Measurements from ENCODE around the gene CHPF. TPM values are rescaled to one million over a fixed set of nuclear protein-coding genes. Genes with fewer than 3 reads are reported as not detected.

The CHPF gene
- total and polyA plus RNA-seq, 2 donors, result 48.6 to 56.9 TPM

- no peaks in the 10 kb centered on the region for H3K4me1 ChIP-seq (ENCODE audit: insufficient read depth)
- H3K36me3 ChIP-seq (ENCODE audit: insufficient read depth), result no peaks in the 10 kb centered on the region
- no peak for DNase-seq (ENCODE audit: extremely low spot score)
- H3K4me3 ChIP-seq (ENCODE audit: low read depth, low read length), result no peak overlapping the region
- H3K27ac ChIP-seq (ENCODE audit: low read depth), result no peak overlapping the region
These were observed 41.0 kb downstream of the CHPF start for GRCh38 chr2:219502618-219503017.

DNA sequence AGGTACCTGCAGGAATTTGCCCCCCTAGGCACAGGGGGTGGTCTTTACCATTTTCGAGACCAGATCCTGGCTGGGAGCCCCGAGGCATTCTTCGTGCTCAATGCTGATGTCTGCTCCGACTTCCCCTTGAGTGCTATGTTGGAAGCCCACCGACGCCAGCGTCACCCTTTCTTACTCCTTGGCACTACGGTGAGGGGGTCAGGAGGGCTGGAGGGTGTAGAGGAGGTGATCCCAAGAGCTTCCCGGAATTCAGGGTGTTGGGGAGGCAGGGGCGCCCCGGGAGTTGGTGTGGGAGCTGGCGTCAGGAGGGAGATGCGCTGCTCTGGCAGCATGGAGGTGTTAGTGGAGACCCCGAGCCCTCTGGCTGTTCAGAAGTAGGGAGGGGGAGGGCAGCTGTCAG lies 41.8 kb downstream of the CHPF start:
- H3K4me3 ChIP-seq (ENCODE audit: low read depth, low read length), result no peak overlapping the region
- DNase-seq (ENCODE audit: extremely low spot score), result no peak
- H3K4me1 ChIP-seq (ENCODE audit: insufficient read depth), result no peaks in the 10 kb centered on the region
- H3K27ac ChIP-seq (ENCODE audit: low read depth), result no peak overlapping the region
- H3K36me3 ChIP-seq (ENCODE audit: insufficient read depth), result no peaks in the 10 kb centered on the region
- WGBS, result 90% methylated on average over 14 of the region's 14 CpGs

- WGBS, result 84% methylated on average over 2 of the region's 2 CpGs
- DNase-seq (ENCODE audit: extremely low spot score), result no peak
- Histone ChIP-seq H3K4me3 (ENCODE audit: low read depth, low read length) (no peak overlapping the region), H3K36me3 (ENCODE audit: insufficient read depth) (no peaks in the 10 kb centered on the region), H3K27ac (ENCODE audit: low read depth) (no peak overlapping the region), H3K4me1 (ENCODE audit: insufficient read depth) (no peaks in the 10 kb centered on the region)
These were observed 43.5 kb downstream of the CHPF start for GRCh38 chr2:219500135-219500534.

DNA sequence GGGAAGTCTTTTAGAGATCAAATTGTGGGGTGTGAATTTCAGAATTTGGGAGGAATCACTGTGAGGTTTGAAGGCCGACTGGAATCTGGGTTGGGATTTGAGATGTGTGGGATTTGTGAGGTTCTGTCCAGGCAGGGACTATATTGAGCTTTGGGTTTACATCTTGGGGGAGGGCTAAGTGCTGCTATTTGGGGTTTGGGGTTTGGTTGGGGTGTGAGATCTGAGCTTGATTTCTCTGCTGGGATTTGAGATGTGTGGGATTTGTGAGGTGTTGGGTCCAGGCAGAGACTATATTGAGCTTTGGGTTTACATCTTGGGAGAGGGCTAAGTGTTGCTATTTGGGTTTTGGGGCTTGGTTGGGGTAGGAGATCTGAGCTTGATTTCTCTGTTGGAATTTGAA lies 44.1 kb downstream of the CHPF start:
- no peaks in the 10 kb centered on the region for H3K4me1 ChIP-seq (ENCODE audit: insufficient read depth)

GRCh38 chr2:219499058-219499307 lies 44.6 kb downstream of the CHPF start:
- WGBS, result 1% methylated on average over 3 of the region's 3 CpGs
- no peaks in the 10 kb centered on the region for H3K4me1 ChIP-seq (ENCODE audit: insufficient read depth)
- no peak overlapping the region for H3K27ac ChIP-seq (ENCODE audit: low read depth)
- H3K4me3 ChIP-seq (ENCODE audit: low read depth, low read length), result peak overlapping the region; percentile 70
- no peak for DNase-seq (ENCODE audit: extremely low spot score)
- H3K36me3 ChIP-seq (ENCODE audit: insufficient read depth), result no peaks in the 10 kb centered on the region

More for the DNA sequence above, 44.1 kb downstream of the CHPF start:
- Histone ChIP-seq H3K4me3 (ENCODE audit: low read depth, low read length) (no peak overlapping the region), H3K27ac (ENCODE audit: low read depth) (no peak overlapping the region), H3K36me3 (ENCODE audit: insufficient read depth) (no peaks in the 10 kb centered on the region)
- 54% methylated on average over 1 of the region's 1 CpG for WGBS
- DNase-seq (ENCODE audit: extremely low spot score), result no peak

- H3K27ac ChIP-seq (ENCODE audit: low read depth), result peak within 1 kb of the TSS; percentile 83
- no peaks in the 10 kb centered on the region for H3K36me3 ChIP-seq (ENCODE audit: insufficient read depth)
- H3K4me1 ChIP-seq (ENCODE audit: insufficient read depth), result no peaks in the 10 kb centered on the region
- WGBS, result under 1% methylated on average over 49 of the region's 49 CpGs
- DNase-seq (ENCODE audit: extremely low spot score), result peak; percentile 98
- peak within 1 kb of the TSS; percentile 70 for H3K4me3 ChIP-seq (ENCODE audit: low read depth, low read length)
These were observed 45.1 kb downstream of the CHPF start, which contains the start of gene GMPPA for GRCh38 chr2:219498280-219499057. Gene GMPPA, plus strand, starts transcription at chr2:219498891. Its CDS starts 1,085 bp downstream, at chr2:219499976.

DNA sequence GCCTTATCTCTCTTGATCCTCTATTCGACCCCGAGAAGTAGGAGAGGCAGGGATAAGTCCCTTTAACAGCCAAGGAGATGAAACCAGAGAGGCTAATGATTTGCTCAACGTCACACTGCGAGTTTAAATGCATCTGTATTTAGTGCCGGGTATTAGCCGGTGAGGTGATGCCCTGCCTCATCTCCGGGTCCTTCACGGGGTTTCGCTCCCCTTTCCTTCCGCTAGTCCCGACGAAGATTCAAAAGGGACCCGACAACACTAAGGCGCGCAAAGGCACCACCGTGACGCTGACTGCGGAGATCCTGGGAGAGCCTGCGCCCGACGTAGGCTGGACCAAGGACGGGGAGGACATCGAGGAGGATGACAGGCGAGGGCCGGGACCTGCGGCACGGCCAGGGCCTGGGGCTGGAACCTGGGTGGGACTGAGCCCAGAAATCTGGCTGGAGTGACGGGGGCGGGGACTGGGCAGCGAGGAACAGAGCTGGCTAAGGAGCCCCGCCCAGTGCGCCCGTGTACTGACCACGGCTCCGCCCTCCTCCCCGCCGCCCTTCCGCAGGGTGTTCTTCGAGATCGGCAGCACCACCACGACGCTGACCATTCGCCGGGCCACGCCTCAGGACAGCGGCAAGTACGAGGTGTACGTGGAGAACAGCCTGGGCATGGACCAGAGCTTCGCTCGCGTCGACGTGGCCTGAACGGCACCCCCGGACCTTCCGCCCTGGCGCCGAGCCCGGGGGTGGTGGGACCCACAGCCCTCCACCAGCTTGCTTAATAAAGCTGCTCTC lies 45.9 kb downstream of the CHPF start:
- Histone ChIP-seq H3K4me3 (ENCODE audit: low read depth, low read length) (peak overlapping the region; percentile 70), H3K36me3 (ENCODE audit: insufficient read depth) (no peaks in the 10 kb centered on the region), H3K27ac (ENCODE audit: low read depth) (peak overlapping the region; percentile 83), H3K4me1 (ENCODE audit: insufficient read depth) (no peaks in the 10 kb centered on the region)
- 2% methylated on average over 59 of the region's 59 CpGs for WGBS
- DNase-seq (ENCODE audit: extremely low spot score), result no peak

DNA sequence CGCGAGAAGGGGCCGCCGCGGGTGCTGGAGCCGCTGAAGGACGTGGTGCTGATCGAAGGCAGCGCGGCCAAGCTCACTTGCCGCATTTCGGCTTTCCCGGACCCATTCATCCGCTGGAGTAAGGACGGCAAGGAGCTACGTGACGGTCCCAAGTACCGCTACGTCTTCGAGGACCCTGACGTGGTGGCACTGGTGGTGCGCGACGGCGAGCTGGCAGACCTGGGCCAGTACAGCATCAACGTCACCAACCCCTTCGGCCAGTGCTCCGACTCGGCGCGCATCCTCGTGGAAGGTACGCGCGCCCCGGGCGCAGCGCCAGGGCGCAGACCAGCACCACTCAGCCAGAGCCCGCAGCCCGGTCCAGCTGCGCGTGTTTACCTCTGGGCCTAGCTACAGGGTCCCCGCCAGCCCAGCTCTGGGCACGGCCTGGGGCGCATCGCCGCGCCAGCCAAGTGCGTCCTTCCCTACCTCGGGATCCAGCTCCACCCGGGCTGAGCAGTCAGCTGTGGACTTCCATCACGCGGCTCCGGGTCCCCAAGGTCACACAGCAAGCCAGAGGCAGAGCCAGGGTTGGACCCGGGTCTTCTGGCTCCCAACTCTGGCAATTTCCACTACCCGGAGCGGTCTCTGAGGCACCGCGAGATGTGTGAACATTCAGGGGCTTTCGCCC lies 46.6 kb downstream of the CHPF start:
- Histone ChIP-seq H3K27ac (ENCODE audit: low read depth) (no peak overlapping the region), H3K4me3 (ENCODE audit: low read depth, low read length) (peak overlapping the region; percentile 70), H3K36me3 (ENCODE audit: insufficient read depth) (no peaks in the 10 kb centered on the region), H3K4me1 (ENCODE audit: insufficient read depth) (no peaks in the 10 kb centered on the region)
- no peak for DNase-seq (ENCODE audit: extremely low spot score)
- 12% methylated on average over 61 of the region's 61 CpGs for WGBS

- Histone ChIP-seq H3K36me3 (ENCODE audit: insufficient read depth) (no peaks in the 10 kb centered on the region), H3K27ac (ENCODE audit: low read depth) (no peak overlapping the region), H3K4me3 (ENCODE audit: low read depth, low read length) (no peak overlapping the region), H3K4me1 (ENCODE audit: insufficient read depth) (no peaks in the 10 kb centered on the region)
- DNase-seq (ENCODE audit: extremely low spot score), result no peak
- WGBS, result 46% methylated on average over 20 of the region's 20 CpGs
These were observed 47.3 kb downstream of the CHPF start for GRCh38 chr2:219496247-219496824.

- no peak for DNase-seq (ENCODE audit: extremely low spot score)
- Histone ChIP-seq H3K4me1 (ENCODE audit: insufficient read depth) (no peaks in the 10 kb centered on the region), H3K27ac (ENCODE audit: low read depth) (no peak overlapping the region), H3K4me3 (ENCODE audit: low read depth, low read length) (no peak overlapping the region), H3K36me3 (ENCODE audit: insufficient read depth) (no peaks in the 10 kb centered on the region)
- WGBS, result 25% methylated on average over 14 of the region's 14 CpGs
These were observed 48.0 kb downstream of the CHPF start for GRCh38 chr2:219495531-219496122.

DNA sequence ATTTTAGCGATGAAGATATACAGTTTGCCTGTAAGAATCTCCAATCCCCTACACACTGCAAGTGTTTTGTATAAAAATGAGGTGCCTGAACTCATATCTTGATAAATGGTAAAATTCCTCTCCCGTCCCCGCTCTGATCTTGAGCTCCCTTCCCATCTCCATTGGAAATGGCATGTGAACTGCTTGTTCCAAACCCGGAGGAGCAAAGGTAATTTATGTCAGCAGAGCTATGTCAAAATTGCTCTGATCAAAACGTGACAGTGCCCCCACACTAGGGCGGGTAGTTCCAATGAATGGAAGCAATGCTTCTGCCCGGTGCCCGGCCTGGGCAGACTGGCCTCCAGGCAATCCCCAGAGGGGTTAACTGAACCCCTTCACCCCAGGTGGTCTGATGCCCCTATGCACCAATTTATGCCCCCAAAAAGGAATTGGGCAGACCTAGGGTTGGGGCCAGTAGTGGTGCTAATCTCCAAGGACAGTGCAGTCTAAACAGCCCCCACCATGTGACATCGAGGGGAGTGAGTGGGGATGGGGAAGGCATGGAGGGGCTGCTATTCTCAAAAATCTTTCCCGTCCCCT lies 48.6 kb downstream of the CHPF start:
- no peaks in the 10 kb centered on the region for H3K36me3 ChIP-seq (ENCODE audit: insufficient read depth)
- WGBS, result 20% methylated on average over 10 of the region's 10 CpGs

DNA sequence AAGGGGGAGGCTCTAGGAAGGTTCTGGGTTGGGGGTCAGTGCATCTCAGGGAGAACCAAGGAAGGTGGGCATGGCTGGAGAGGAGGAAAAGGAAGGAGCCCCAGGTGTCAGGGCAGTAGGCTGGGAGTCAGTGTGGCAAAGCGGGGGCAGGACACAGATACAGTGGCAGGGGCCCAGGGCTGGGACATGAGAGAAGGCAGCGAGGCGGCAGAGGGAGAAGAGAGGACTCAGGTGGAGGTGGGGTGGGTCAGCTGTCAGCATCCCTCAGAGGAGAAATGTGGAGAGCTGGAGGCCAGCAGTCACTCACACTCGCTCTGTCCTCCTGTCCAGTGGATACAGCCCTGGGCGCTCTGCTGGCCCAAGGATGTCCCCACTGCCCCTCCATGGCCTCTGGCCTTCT lies 50.5 kb downstream of the CHPF start:
- 94% methylated on average over 5 of the region's 5 CpGs for whole genome bisulfite sequencing
- no peaks in the 10 kb centered on the region for H3K36me3 ChIP-seq (ENCODE audit: insufficient read depth)
- H3K4me3 ChIP-seq (ENCODE audit: low read depth, low read length), result no peak overlapping the region
- H3K4me1 ChIP-seq (ENCODE audit: insufficient read depth), result no peaks in the 10 kb centered on the region
- H3K27ac ChIP-seq (ENCODE audit: low read depth), result no peak overlapping the region
- no peak for DNase-seq (ENCODE audit: extremely low spot score)

More for the DNA sequence above, 48.6 kb downstream of the CHPF start:
- no peak for DNase-seq (ENCODE audit: extremely low spot score)
- Histone ChIP-seq H3K27ac (ENCODE audit: low read depth) (no peak overlapping the region), H3K4me3 (ENCODE audit: low read depth, low read length) (no peak overlapping the region), H3K4me1 (ENCODE audit: insufficient read depth) (no peaks in the 10 kb centered on the region)

- WGBS, result 66% methylated on average over 20 of the region's 20 CpGs
- Histone ChIP-seq H3K4me3 (ENCODE audit: low read depth, low read length) (no peak overlapping the region), H3K27ac (ENCODE audit: low read depth) (no peak overlapping the region), H3K36me3 (ENCODE audit: insufficient read depth) (no peaks in the 10 kb centered on the region), H3K4me1 (ENCODE audit: insufficient read depth) (no peaks in the 10 kb centered on the region)
- no peak for DNase-seq (ENCODE audit: extremely low spot score)
These were observed 51.0 kb downstream of the CHPF start for GRCh38 chr2:219492575-219492974.
